Measurements from ENCODE around the gene ABCA10. TPM values are rescaled to one million over a fixed set of nuclear protein-coding genes. Genes with fewer than 3 reads are reported as not detected.

Gene ABCA10
- total and polyA plus RNA-seq, 8 donors, result 4.0 to 20.2 (median 9.9) TPM

DNA sequence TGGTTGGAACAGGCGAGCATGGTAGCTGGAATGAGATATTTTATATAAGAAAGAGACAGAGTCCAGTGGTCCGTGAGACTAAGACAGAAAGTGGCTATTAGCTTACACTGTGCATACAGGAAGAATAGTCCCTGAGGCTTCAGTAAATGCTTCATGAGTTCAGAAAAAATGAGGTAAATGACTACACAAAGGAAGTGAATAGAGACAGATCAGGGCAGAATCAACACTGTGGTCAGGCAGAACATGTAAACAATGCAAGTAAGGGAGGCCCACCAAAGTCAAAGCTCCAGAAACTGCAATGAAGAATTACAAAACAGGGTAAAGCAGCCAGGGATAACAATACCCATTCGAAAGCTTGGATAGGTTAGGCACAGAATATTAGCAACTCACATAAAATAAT, 4.8 kb downstream of the ABCA10 start:
- Histone ChIP-seq H3K9me3 (no peaks in the 10 kb centered on the region), H3K36me3 (no peaks in the 10 kb centered on the region), H3K27ac (no peak overlapping the region), H3K4me1 (no peaks in the 10 kb centered on the region), H3K4me3 (no peak overlapping the region), H3K27me3 (no peaks in the 10 kb centered on the region)
- ATAC-seq (no peak), DNase-seq (no peak)
- intact Hi-C loops (cut with DNase I), result no loop called here
- TF ChIP-seq, protein P1, sequence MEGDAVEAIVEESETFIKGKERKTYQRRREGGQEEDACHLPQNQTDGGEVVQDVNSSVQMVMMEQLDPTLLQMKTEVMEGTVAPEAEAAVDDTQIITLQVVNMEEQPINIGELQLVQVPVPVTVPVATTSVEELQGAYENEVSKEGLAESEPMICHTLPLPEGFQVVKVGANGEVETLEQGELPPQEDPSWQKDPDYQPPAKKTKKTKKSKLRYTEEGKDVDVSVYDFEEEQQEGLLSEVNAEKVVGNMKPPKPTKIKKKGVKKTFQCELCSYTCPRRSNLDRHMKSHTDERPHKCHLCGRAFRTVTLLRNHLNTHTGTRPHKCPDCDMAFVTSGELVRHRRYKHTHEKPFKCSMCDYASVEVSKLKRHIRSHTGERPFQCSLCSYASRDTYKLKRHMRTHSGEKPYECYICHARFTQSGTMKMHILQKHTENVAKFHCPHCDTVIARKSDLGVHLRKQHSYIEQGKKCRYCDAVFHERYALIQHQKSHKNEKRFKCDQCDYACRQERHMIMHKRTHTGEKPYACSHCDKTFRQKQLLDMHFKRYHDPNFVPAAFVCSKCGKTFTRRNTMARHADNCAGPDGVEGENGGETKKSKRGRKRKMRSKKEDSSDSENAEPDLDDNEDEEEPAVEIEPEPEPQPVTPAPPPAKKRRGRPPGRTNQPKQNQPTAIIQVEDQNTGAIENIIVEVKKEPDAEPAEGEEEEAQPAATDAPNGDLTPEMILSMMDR (IDR thresholded peaks at IDR 0.05), result no peak

DNA sequence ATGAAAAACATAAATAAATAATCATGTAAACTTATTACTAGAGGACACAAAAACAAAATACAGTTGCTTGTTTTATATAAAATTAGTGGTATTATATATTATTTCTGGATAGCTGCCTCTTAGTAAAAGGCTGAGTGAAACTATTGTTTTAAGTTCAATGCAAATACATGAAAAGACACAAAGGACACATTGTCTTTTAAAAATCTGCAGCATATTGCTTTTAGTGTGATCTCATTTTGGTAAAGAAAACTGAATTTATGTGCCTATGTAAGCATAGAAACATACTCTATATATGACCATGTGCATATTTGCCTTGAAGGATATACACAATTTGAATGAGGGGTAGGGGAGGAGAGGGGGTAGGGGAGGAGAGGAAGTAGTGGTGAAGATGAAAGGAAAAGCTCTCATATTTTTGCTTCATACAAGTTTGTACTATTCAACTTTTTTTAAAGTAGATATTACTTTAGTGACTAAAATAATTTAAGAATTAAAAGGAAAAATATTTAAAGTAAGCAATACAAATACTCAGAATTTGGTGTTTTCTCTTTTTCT, 5.8 kb downstream of the ABCA10 start:
- DNase-seq (no peak), ATAC-seq (no peak)
- Histone ChIP-seq H3K4me3 (no peak overlapping the region), H3K4me1 (no peaks in the 10 kb centered on the region), H3K27ac (no peak overlapping the region), H3K27me3 (no peaks in the 10 kb centered on the region), H3K36me3 (no peaks in the 10 kb centered on the region), H3K9me3 (no peaks in the 10 kb centered on the region)
- TF ChIP-seq, protein P1 (IDR thresholded peaks at IDR 0.05), result no peak
- intact Hi-C loops (cut with DNase I), result no loop called here

DNA sequence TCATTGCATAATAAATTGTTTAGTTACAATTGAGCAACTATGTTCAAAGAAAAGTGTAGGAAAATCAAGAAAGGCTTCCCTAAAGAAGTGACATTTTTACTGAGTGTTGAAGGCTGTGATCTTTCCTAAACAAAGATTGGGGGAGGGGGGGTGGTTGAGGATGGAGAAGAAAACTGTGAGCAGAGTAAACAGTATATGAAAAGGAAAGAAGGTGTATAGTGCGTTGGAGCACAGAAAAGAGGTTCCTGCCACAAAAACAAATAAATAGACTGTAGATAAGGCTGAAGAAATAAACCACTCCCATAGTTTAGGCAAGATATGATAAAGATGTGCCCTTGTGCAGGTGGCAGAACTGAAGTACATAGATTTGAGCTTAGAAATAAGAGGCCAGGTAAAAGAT, 8.5 kb downstream of the ABCA10 start:
- Histone ChIP-seq H3K4me3 (no peak overlapping the region), H3K9me3 (no peaks in the 10 kb centered on the region), H3K27me3 (no peaks in the 10 kb centered on the region), H3K4me1 (no peaks in the 10 kb centered on the region), H3K27ac (no peak overlapping the region), H3K36me3 (no peaks in the 10 kb centered on the region)
- intact Hi-C loops (cut with DNase I), result no loop called here
- DNase-seq (no peak), ATAC-seq (no peak)
- TF ChIP-seq, protein P1 (IDR thresholded peaks at IDR 0.05), result no peak

DNA sequence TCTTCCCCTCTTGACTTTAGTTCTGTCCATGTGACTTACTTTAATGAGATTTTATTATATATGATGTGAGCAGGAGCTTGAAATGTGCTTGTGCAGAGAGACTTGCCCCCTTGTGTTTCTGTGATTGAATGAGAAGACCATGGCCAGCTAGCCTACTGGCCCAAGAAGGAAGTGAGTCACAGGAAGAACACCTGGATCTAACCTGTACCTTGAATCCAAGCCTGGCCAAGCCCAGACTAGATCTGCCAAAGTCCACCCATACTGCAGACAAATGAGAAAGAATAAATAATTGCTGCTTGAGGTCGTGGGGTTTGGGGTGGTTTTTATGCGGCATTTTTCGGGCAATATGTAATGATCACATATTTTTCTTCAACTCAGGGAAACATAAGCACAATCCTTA, 9.6 kb downstream of the ABCA10 start:
- DNase-seq (no peak), ATAC-seq (no peak)
- Histone ChIP-seq H3K4me1 (no peaks in the 10 kb centered on the region), H3K27ac (no peak overlapping the region), H3K9me3 (no peaks in the 10 kb centered on the region), H3K4me3 (no peak overlapping the region), H3K36me3 (no peaks in the 10 kb centered on the region), H3K27me3 (no peaks in the 10 kb centered on the region)
- TF ChIP-seq, protein P1 (IDR thresholded peaks at IDR 0.05), result no peak
- intact Hi-C loops (cut with DNase I), result no loop called here

DNA sequence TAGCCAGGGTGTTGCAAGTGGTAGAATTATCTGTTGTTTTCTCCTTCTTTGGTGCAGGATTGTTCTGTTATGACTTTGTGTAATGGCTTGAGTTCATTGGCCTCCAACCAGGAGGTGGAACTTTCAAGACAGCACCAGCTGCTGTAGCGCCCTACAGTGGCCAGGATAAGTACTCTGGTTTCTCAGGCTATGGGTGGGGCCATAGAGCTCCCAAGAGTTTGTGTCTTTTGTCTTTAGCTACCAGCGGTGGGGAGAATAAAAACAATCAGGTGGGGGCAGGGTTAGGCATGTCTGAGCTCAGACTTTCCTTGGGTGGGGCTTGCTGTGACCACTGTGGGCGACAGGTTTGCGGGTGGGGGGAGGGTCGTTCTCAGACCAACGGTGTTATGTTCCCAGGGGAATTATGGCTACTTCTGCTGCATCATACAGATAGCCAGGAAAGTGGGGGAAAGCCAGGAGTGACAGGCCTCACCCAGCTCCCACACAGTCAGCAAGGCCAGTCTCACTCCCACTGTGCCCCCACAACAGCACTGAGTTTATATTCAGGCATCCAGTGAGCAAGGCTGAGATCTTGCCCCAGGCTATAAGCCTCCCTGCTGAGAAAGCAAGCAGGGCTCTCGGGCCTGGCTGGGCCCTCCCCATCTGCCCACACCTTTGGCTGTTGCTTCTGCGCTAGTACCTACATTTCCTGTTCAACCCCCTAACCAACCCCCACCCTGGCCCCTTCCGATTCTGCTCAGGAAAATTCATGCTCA, 15.4 kb downstream of the ABCA10 start:
- ATAC-seq, result no peak
- Histone ChIP-seq H3K27me3 (no peaks in the 10 kb centered on the region), H3K4me1 (no peaks in the 10 kb centered on the region), H3K27ac (no peak overlapping the region), H3K9me3 (peaks cover 0 to 4% of the 10 kb centered on the region in 2 donors), H3K36me3 (no peaks in the 10 kb centered on the region), H3K4me3 (no peak overlapping the region)
- TF ChIP-seq, protein P1 (IDR thresholded peaks at IDR 0.05), result no peak
- intact Hi-C loops (cut with DNase I), result no loop called here
- DNase-seq, result peak in 1 of 4 donors; percentile 44
